Mesendoderm (in vitro differentiated cells): ENCODE measurements around the gene KRTAP10-6.

ENCODE experiments used
- DNase-seq: peaks from one replicate; pipeline ENCODE4 v3.0.0; 2013
- H2AK5ac ChIP-seq: 2 replicates; pipeline ENCODE4 v1.6.1; 2013; ENCODE audit warnings: low read length, inconsistent platforms
- H2BK120ac ChIP-seq: 2 replicates; pipeline ENCODE4 v1.6.1; 2013; ENCODE audit warnings: low read depth, mild to moderate bottlenecking, low read length, moderate library complexity, mixed read lengths
- H2BK15ac ChIP-seq: replicated peaks from 2 replicates; pipeline ENCODE4 v1.6.1; 2013; ENCODE audit warnings: low read depth, mild to moderate bottlenecking, moderate library complexity
- H2BK5ac ChIP-seq: 2 replicates; pipeline ENCODE4 v1.6.1; 2013; ENCODE audit warnings: low read length, inconsistent platforms
- H3K18ac ChIP-seq: 2 replicates; pipeline ENCODE4 v1.6.1; 2013; ENCODE audit warnings: mild to moderate bottlenecking, low read length, mixed read lengths
- H3K23ac ChIP-seq: one replicate; pipeline ENCODE4 v1.6.1; 2013; ENCODE audit warnings: low read length
- H3K27ac ChIP-seq: 2 replicates; pipeline ENCODE4 v1.5.1; 2013; ENCODE audit warnings: low read depth, mild to moderate bottlenecking, inconsistent platforms, low read length, moderate library complexity
- H3K27me3 ChIP-seq: 2 replicates; pipeline ENCODE4 v1.6.1; 2013; ENCODE audit warnings: low read length, control low read depth, mild to moderate bottlenecking, inconsistent platforms; ENCODE audit not compliant: insufficient read depth, poor library complexity
- H3K36me3 ChIP-seq: 2 replicates; pipeline ENCODE4 v1.6.1; 2013; ENCODE audit warnings: low read length, inconsistent platforms; ENCODE audit not compliant: control insufficient read depth, insufficient read depth
- H3K4ac ChIP-seq: one replicate; pipeline ENCODE4 v1.6.1; 2013; ENCODE audit warnings: low read depth, mild to moderate bottlenecking, low read length, moderate library complexity
- H3K4me1 ChIP-seq: 2 replicates; pipeline ENCODE4 v1.6.1; 2013; ENCODE audit warnings: low read depth, low read length, inconsistent platforms; ENCODE audit not compliant: control insufficient read depth
- H3K4me2 ChIP-seq: 2 replicates; pipeline ENCODE4 v1.6.1; 2013; ENCODE audit warnings: low read length
- H3K4me3 ChIP-seq: 2 replicates; pipeline ENCODE4 v1.5.1; 2013; ENCODE audit warnings: mild to moderate bottlenecking, low read length
- H3K56ac ChIP-seq: one replicate; pipeline ENCODE4 v1.6.1; 2013; ENCODE audit warnings: low read length
- H3K79me1 ChIP-seq: 2 replicates; pipeline ENCODE4 v1.6.1; 2013; ENCODE audit warnings: low read length, inconsistent platforms
- H3K79me2 ChIP-seq: 2 replicates; pipeline ENCODE4 v1.6.1; 2013; ENCODE audit warnings: mild to moderate bottlenecking, low read length; ENCODE audit not compliant: control insufficient read depth, insufficient read depth
- H3K9ac ChIP-seq: 2 replicates; pipeline ENCODE4 v1.6.1; 2013; ENCODE audit warnings: low read length, inconsistent platforms
- H4K5ac ChIP-seq: one replicate; pipeline ENCODE4 v1.6.1; 2013; ENCODE audit warnings: low read length
- H4K8ac ChIP-seq: one replicate; pipeline ENCODE4 v1.6.1; 2013; ENCODE audit warnings: low read depth, mild to moderate bottlenecking, control low read depth, low read length, moderate library complexity
- WGBS: extraction: QIAGEN DNeasy Blood & Tissue Kit; methylation state at CpG from one replicate; pipeline ENCODE4 v1.1.7; 2013; ENCODE audit warnings: low lambda C conversion rate, missing lambda C conversion rate; ENCODE audit not compliant: insufficient coverage; ENCODE audit errors: extremely low coverage; 5-methylcytosine and 5-hydroxymethylcytosine counted together

Gene KRTAP10-6

GRCh38 chr21:44589094-44589493 lies 3.2 kb downstream of the KRTAP10-6 start:
- Histone ChIP-seq H2BK5ac (no peak overlapping the region), H3K79me2 (no peaks in the 10 kb centered on the region), H3K4me1 (peaks cover 4% of the 10 kb centered on the region), H3K4me2 (no peak overlapping the region), H3K27ac (no peak overlapping the region), H4K8ac (no peak overlapping the region), H3K56ac (no peak overlapping the region), H2BK120ac (no peak overlapping the region), H3K23ac (no peak overlapping the region), H3K9ac (no peak overlapping the region), H3K79me1 (no peaks in the 10 kb centered on the region), H3K36me3 (no peaks in the 10 kb centered on the region), H4K5ac (no peak overlapping the region), H2BK15ac (no peak overlapping the region), H3K4me3 (no peak overlapping the region), H2AK5ac (no peak overlapping the region), H3K18ac (no peak overlapping the region), H3K4ac (no peak overlapping the region), H3K27me3 (no peaks in the 10 kb centered on the region)
- DNase-seq: no peak
- no CpG with 5 or more reads among the region's 2 CpGs for WGBS

DNA sequence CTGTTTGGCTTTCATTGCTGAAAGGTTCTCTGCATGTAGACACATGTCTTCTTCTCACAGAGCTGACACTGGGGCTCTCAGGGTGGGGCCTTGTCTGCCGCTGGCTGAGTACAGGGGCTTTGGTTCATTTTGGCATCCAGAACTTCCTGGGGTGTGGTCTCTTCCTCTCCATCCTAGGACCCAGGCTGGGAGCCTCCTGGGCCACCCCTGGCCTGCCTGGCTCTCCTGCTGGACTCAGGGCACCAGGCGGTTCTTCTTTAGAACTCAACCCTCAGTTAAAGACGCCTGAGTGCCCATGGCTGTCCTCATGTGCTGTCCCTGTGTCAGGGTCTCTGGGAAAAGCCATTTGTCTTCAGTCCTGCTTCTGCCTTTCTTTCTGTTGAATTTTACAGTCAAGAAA lies 6.4 kb downstream of the KRTAP10-6 start:
- Histone ChIP-seq H4K8ac (no peak overlapping the region), H4K5ac (no peak overlapping the region), H2AK5ac (no peak overlapping the region), H3K56ac (no peak overlapping the region), H3K4me1 (no peaks in the 10 kb centered on the region), H3K4me2 (no peak overlapping the region), H3K79me2 (no peaks in the 10 kb centered on the region), H3K36me3 (no peaks in the 10 kb centered on the region), H3K23ac (no peak overlapping the region), H3K9ac (no peak overlapping the region), H3K27me3 (no peaks in the 10 kb centered on the region), H2BK5ac (no peak overlapping the region), H3K18ac (no peak overlapping the region), H2BK120ac (no peak overlapping the region), H3K4me3 (no peak overlapping the region), H3K79me1 (no peaks in the 10 kb centered on the region), H3K4ac (no peak overlapping the region), H3K27ac (no peak overlapping the region), H2BK15ac (no peak overlapping the region)
- no CpG with 5 or more reads among the region's 3 CpGs for WGBS
- no peak for DNase-seq

- Histone ChIP-seq H2BK15ac (no peak overlapping the region), H2BK120ac (no peak overlapping the region), H3K23ac (no peak overlapping the region), H3K4me3 (no peak overlapping the region), H2BK5ac (no peak overlapping the region), H3K4me1 (no peaks in the 10 kb centered on the region), H3K79me2 (no peaks in the 10 kb centered on the region), H3K4ac (no peak overlapping the region), H3K4me2 (no peak overlapping the region), H3K18ac (no peak overlapping the region), H3K27ac (no peak overlapping the region), H3K79me1 (no peaks in the 10 kb centered on the region), H3K56ac (no peak overlapping the region), H4K8ac (no peak overlapping the region), H2AK5ac (no peak overlapping the region), H4K5ac (no peak overlapping the region), H3K9ac (no peak overlapping the region), H3K36me3 (no peaks in the 10 kb centered on the region), H3K27me3 (no peaks in the 10 kb centered on the region)
- WGBS: no CpG with 5 or more reads among the region's 6 CpGs
- DNase-seq: no peak
These were observed 8.5 kb downstream of the KRTAP10-6 start for GRCh38 chr21:44583800-44584147.

GRCh38 chr21:44583089-44583799 lies 9.1 kb downstream of the KRTAP10-6 start:
- Histone ChIP-seq H3K79me1 (no peaks in the 10 kb centered on the region), H3K9ac (no peak overlapping the region), H3K27ac (no peak overlapping the region), H3K4me2 (no peak overlapping the region), H2AK5ac (no peak overlapping the region), H3K56ac (no peak overlapping the region), H3K18ac (no peak overlapping the region), H2BK120ac (no peak overlapping the region), H3K4me3 (no peak overlapping the region), H2BK5ac (no peak overlapping the region), H3K4me1 (no peaks in the 10 kb centered on the region), H4K5ac (no peak overlapping the region), H3K36me3 (no peaks in the 10 kb centered on the region), H3K4ac (no peak overlapping the region), H4K8ac (no peak overlapping the region), H3K23ac (no peak overlapping the region), H3K79me2 (no peaks in the 10 kb centered on the region), H2BK15ac (no peak overlapping the region), H3K27me3 (no peaks in the 10 kb centered on the region)
- DNase-seq: no peak
- WGBS: no CpG with 5 or more reads among the region's 11 CpGs

DNA sequence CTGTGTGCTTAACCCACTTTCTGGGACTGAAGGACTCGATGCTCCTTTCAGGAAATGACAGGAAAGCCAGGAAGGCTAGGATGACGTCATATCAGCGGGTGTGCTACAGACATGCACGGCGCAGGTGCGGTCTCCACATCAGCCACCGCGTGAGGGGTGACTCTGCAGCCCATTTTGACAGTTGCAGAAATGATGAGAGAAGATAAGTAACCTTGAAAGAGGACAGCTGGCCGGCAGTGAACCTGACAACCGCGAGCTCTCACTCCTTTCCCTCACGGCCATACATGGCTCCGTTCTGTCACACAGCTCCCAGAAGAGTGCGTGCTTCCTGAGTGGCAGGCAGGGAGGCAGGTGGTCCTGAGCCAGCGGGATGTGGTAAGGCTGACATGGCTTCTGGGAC lies 10.2 kb downstream of the KRTAP10-6 start:
- no peak overlapping the region for H3K27ac ChIP-seq
- no peak overlapping the region for H3K18ac ChIP-seq
- no peak overlapping the region for H2AK5ac ChIP-seq
- no peak overlapping the region for H3K23ac ChIP-seq
- H3K56ac ChIP-seq: no peak overlapping the region
- no peak overlapping the region for H2BK15ac ChIP-seq
- H3K36me3 ChIP-seq: no peaks in the 10 kb centered on the region
- H4K8ac ChIP-seq: no peak overlapping the region
- H3K4me2 ChIP-seq: no peak overlapping the region
- no peak overlapping the region for H3K4ac ChIP-seq
- H3K4me3 ChIP-seq: no peak overlapping the region
- H3K27me3 ChIP-seq: no peaks in the 10 kb centered on the region
- H3K4me1 ChIP-seq: no peaks in the 10 kb centered on the region
- H3K9ac ChIP-seq: no peak overlapping the region
- H2BK120ac ChIP-seq: no peak overlapping the region
- H3K79me1 ChIP-seq: no peaks in the 10 kb centered on the region
- no peak for DNase-seq
- no peaks in the 10 kb centered on the region for H3K79me2 ChIP-seq
- no peak overlapping the region for H2BK5ac ChIP-seq
- no CpG with 5 or more reads among the region's 15 CpGs for WGBS
- no peak overlapping the region for H4K5ac ChIP-seq

- Histone ChIP-seq H2BK15ac (no peak overlapping the region), H3K4me2 (no peak overlapping the region), H3K27ac (no peak overlapping the region), H3K4me3 (no peak overlapping the region), H3K56ac (no peak overlapping the region), H4K8ac (no peak overlapping the region), H3K79me1 (no peaks in the 10 kb centered on the region), H2BK5ac (no peak overlapping the region), H3K4me1 (no peaks in the 10 kb centered on the region), H3K79me2 (no peaks in the 10 kb centered on the region), H2BK120ac (no peak overlapping the region), H3K4ac (no peak overlapping the region), H2AK5ac (no peak overlapping the region), H3K9ac (no peak overlapping the region), H3K23ac (no peak overlapping the region), H3K18ac (no peak overlapping the region), H4K5ac (no peak overlapping the region), H3K27me3 (no peaks in the 10 kb centered on the region), H3K36me3 (no peaks in the 10 kb centered on the region)
- no peak for DNase-seq
- WGBS: no CpG with 5 or more reads among the region's 3 CpGs
These were observed 11.1 kb downstream of the KRTAP10-6 start for GRCh38 chr21:44581158-44581557.
